SK-N-SH treated with all-trans-retinoic acid at 6 μM for 48 hours (cell line): ENCODE measurements around the gene COG4.

Source experiments
- ISL1 ChIP-seq: fragments of 250-450 bp; sonication (Bioruptor Pico); IDR thresholded peaks from 2 replicates; pipeline ENCODE4 v2.1.2; 2022; ENCODE audit warnings: mild to moderate bottlenecking, moderate library complexity
- PPARA ChIP-seq: fragments of 250-450 bp; sonication (Bioruptor Pico); IDR thresholded peaks from 2 replicates; pipeline ENCODE4 v1.5.0; 2020; ENCODE audit warnings: mild to moderate bottlenecking, borderline replicate concordance
- RARB ChIP-seq: fragments of 250-450 bp; sonication (Bioruptor Pico); IDR thresholded peaks from 2 replicates; pipeline ENCODE4 v1.8.0; 2021; ENCODE audit warnings: mild to moderate bottlenecking, moderate library complexity
- TCF4 ChIP-seq: fragments of 250-450 bp; sonication (Bioruptor Pico); IDR thresholded peaks from 2 replicates; pipeline ENCODE4 v1.8.0; 2021; ENCODE audit warnings: mild to moderate bottlenecking, moderate library complexity, borderline replicate concordance
- TOX ChIP-seq: fragments of 250-450 bp; sonication (Bioruptor Pico); IDR thresholded peaks from 2 replicates; pipeline ENCODE4 v1.8.0; 2021; ENCODE audit warnings: mild to moderate bottlenecking, moderate library complexity, borderline replicate concordance
- ZC3H10 ChIP-seq: fragments of 250-450 bp; sonication (Bioruptor Pico); IDR thresholded peaks from 2 replicates; pipeline ENCODE4 v1.5.1; 2021; ENCODE audit warnings: mild to moderate bottlenecking, moderate library complexity
- ZFP3 ChIP-seq: fragments of 250-450 bp; sonication (Bioruptor Pico); IDR thresholded peaks from 2 replicates; pipeline ENCODE4 v1.5.0; 2020; ENCODE audit warnings: mild to moderate bottlenecking, moderate library complexity
- TF ChIP-seq, protein P1 (sequence below): fragments of 250-450 bp; sonication (Bioruptor Pico); IDR thresholded peaks from 2 replicates; pipeline ENCODE4 v1.8.0; 2020; ENCODE audit warnings: mild to moderate bottlenecking, moderate library complexity, borderline replicate concordance
- TF ChIP-seq, protein P2 (sequence below): fragments of 250-450 bp; sonication (Bioruptor Pico); IDR thresholded peaks from 2 replicates; pipeline ENCODE4 v1.5.0; 2020; ENCODE audit warnings: mild to moderate bottlenecking, moderate library complexity

DNA sequence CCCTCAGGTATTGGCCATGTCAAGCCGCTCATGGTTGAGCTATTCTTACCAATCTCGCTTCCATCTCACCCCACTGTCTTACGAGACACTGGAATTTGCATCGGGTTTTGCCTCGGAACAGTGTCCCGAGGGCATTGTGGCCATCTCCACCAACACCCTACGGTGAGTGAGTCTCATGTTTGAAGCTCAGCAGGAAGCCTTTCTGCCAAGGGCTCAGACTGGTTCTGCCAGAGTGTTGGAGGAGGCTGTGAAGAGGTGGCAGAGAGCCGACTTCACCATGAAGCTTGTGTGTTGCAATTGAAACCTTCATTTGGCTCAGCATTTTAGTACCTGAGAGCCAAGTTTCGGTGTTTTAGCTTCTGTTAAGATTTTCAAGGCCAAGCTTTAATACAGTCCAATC is 38.3 kb upstream of the COG4 start:
- TF ChIP-seq, protein P1, sequence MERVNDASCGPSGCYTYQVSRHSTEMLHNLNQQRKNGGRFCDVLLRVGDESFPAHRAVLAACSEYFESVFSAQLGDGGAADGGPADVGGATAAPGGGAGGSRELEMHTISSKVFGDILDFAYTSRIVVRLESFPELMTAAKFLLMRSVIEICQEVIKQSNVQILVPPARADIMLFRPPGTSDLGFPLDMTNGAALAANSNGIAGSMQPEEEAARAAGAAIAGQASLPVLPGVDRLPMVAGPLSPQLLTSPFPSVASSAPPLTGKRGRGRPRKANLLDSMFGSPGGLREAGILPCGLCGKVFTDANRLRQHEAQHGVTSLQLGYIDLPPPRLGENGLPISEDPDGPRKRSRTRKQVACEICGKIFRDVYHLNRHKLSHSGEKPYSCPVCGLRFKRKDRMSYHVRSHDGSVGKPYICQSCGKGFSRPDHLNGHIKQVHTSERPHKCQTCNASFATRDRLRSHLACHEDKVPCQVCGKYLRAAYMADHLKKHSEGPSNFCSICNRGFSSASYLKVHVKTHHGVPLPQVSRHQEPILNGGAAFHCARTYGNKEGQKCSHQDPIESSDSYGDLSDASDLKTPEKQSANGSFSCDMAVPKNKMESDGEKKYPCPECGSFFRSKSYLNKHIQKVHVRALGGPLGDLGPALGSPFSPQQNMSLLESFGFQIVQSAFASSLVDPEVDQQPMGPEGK: no peak
- no peak for TF ChIP-seq RARB (CRISPR knock-in tag)
- no peak for TF ChIP-seq ZFP3
- no peak for TF ChIP-seq TCF4 (CRISPR knock-in tag)
- TF ChIP-seq, protein P2, sequence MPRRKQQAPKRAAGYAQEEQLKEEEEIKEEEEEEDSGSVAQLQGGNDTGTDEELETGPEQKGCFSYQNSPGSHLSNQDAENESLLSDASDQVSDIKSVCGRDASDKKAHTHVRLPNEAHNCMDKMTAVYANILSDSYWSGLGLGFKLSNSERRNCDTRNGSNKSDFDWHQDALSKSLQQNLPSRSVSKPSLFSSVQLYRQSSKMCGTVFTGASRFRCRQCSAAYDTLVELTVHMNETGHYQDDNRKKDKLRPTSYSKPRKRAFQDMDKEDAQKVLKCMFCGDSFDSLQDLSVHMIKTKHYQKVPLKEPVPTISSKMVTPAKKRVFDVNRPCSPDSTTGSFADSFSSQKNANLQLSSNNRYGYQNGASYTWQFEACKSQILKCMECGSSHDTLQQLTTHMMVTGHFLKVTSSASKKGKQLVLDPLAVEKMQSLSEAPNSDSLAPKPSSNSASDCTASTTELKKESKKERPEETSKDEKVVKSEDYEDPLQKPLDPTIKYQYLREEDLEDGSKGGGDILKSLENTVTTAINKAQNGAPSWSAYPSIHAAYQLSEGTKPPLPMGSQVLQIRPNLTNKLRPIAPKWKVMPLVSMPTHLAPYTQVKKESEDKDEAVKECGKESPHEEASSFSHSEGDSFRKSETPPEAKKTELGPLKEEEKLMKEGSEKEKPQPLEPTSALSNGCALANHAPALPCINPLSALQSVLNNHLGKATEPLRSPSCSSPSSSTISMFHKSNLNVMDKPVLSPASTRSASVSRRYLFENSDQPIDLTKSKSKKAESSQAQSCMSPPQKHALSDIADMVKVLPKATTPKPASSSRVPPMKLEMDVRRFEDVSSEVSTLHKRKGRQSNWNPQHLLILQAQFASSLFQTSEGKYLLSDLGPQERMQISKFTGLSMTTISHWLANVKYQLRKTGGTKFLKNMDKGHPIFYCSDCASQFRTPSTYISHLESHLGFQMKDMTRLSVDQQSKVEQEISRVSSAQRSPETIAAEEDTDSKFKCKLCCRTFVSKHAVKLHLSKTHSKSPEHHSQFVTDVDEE (CRISPR knock-in tag): no peak
- TF ChIP-seq ZC3H10 (CRISPR knock-in tag): no peak
- no peak for TF ChIP-seq PPARA (CRISPR knock-in tag)
- no peak for TF ChIP-seq TOX (CRISPR knock-in tag)
- no peak for TF ChIP-seq ISL1 (CRISPR knock-in tag)
